HEK293 (cell line): ENCODE data around the gene POFUT2.

ENCODE experiments used
- FEZF1 ChIP-seq: fragments of 450-650 bp; formaldehyde crosslinking; IDR thresholded peaks from 2 replicates; pipeline ENCODE4 v1.5.1; 2016; ENCODE audit warnings: missing biosample characterization, missing genetic modification characterization
- GLIS1 ChIP-seq: fragments of 450-650 bp; formaldehyde crosslinking; IDR thresholded peaks from 2 replicates; pipeline ENCODE4 v1.5.1; 2016; ENCODE audit warnings: missing biosample characterization, missing genetic modification characterization
- HOXC10 ChIP-seq: sonication (generic); formaldehyde crosslinking; IDR thresholded peaks from 2 replicates; pipeline ENCODE4 v1.8.1; 2023; ENCODE audit warnings: mild to moderate bottlenecking, missing genetic modification reagents
- HOXD13 ChIP-seq: sonication (generic); formaldehyde crosslinking; IDR thresholded peaks from 2 replicates; pipeline ENCODE4 v1.8.0; 2022; ENCODE audit warnings: missing genetic modification reagents, borderline replicate concordance
- KLF8 ChIP-seq: fragments of 450-650 bp; formaldehyde crosslinking; IDR thresholded peaks from 2 replicates; pipeline ENCODE4 v1.5.1; 2016; ENCODE audit warnings: missing biosample characterization, missing genetic modification characterization
- OVOL3 ChIP-seq: fragments of 450-650 bp; formaldehyde crosslinking; IDR thresholded peaks from 2 replicates; pipeline ENCODE4 v1.5.1; 2016; ENCODE audit warnings: missing biosample characterization, missing genetic modification characterization
- REPIN1 ChIP-seq: fragments of 450-650 bp; formaldehyde crosslinking; IDR thresholded peaks from 2 replicates; pipeline ENCODE4 v1.5.1; 2017; ENCODE audit warnings: missing biosample characterization, missing genetic modification characterization, low read depth
- SCRT2 ChIP-seq: fragments of 450-650 bp; formaldehyde crosslinking; IDR thresholded peaks from 2 replicates; pipeline ENCODE4 v1.5.1; 2016; ENCODE audit warnings: missing biosample characterization, missing genetic modification characterization
- WT1 ChIP-seq: fragments of 450-650 bp; formaldehyde crosslinking; IDR thresholded peaks from 2 replicates; pipeline ENCODE4 v1.5.1; 2016; ENCODE audit warnings: missing biosample characterization, missing genetic modification characterization
- ZBTB1 ChIP-seq: fragments of 450-650 bp; formaldehyde crosslinking; IDR thresholded peaks from 2 replicates; pipeline ENCODE4 v1.5.1; 2016; ENCODE audit warnings: missing biosample characterization, missing genetic modification characterization
- ZBTB17 ChIP-seq: fragments of 450-650 bp; formaldehyde crosslinking; IDR thresholded peaks from 2 replicates; pipeline ENCODE4 v1.5.1; 2016; ENCODE audit warnings: missing biosample characterization, missing genetic modification characterization
- ZBTB21 ChIP-seq: fragments of 450-650 bp; formaldehyde crosslinking; IDR thresholded peaks from 2 replicates; pipeline ENCODE4 v1.5.1; 2017; ENCODE audit warnings: missing biosample characterization, missing genetic modification characterization
- ZFHX2 ChIP-seq: fragments of 450-650 bp; formaldehyde crosslinking; conservative IDR thresholded peaks from 2 replicates; pipeline ENCODE4 v1.5.1; 2016; ENCODE audit warnings: missing biosample characterization, missing genetic modification characterization
- ZFP69B ChIP-seq: fragments of 450-650 bp; formaldehyde crosslinking; IDR thresholded peaks from 2 replicates; pipeline ENCODE4 v1.5.1; 2016; ENCODE audit warnings: missing biosample characterization, missing genetic modification characterization
- ZIC2 ChIP-seq: fragments of 450-650 bp; formaldehyde crosslinking; IDR thresholded peaks from 2 replicates; pipeline ENCODE4 v1.5.1; 2016; ENCODE audit warnings: missing biosample characterization, missing genetic modification characterization
- ZNF140 ChIP-seq: fragments of 450-650 bp; formaldehyde crosslinking; IDR thresholded peaks from 2 replicates; pipeline ENCODE4 v1.5.1; 2016; ENCODE audit warnings: missing biosample characterization, missing genetic modification characterization
- ZNF155 ChIP-seq: fragments of 450-650 bp; formaldehyde crosslinking; IDR thresholded peaks from 2 replicates; pipeline ENCODE4 v1.5.1; 2016; ENCODE audit warnings: missing biosample characterization, missing genetic modification characterization
- ZNF16 ChIP-seq: fragments of 450-650 bp; formaldehyde crosslinking; IDR thresholded peaks from 2 replicates; pipeline ENCODE4 v1.5.1; 2016; ENCODE audit warnings: low read depth, missing biosample characterization, missing genetic modification characterization
- ZNF24 ChIP-seq: fragments of 450-650 bp; formaldehyde crosslinking; IDR thresholded peaks from 2 replicates; pipeline ENCODE4 v1.5.1; 2016; ENCODE audit warnings: missing biosample characterization, missing genetic modification characterization
- ZNF501 ChIP-seq: fragments of 450-650 bp; formaldehyde crosslinking; IDR thresholded peaks from 2 replicates; pipeline ENCODE4 v1.5.1; 2016; ENCODE audit warnings: missing biosample characterization, missing genetic modification characterization
- ZNF585B ChIP-seq: fragments of 450-650 bp; formaldehyde crosslinking; IDR thresholded peaks from 2 replicates; pipeline ENCODE4 v1.5.1; 2016; ENCODE audit warnings: missing biosample characterization, missing genetic modification characterization
- ZNF596 ChIP-seq: fragments of 450-650 bp; IDR thresholded peaks from 2 replicates; pipeline ENCODE4 v1.5.0; 2018; ENCODE audit warnings: missing biosample characterization, mild to moderate bottlenecking, missing genetic modification characterization, moderate library complexity
- ZNF610 ChIP-seq: fragments of 450-650 bp; formaldehyde crosslinking; IDR thresholded peaks from 2 replicates; pipeline ENCODE4 v1.5.1; 2016; ENCODE audit warnings: missing biosample characterization, missing genetic modification characterization, borderline replicate concordance
- ZNF623 ChIP-seq: fragments of 450-650 bp; formaldehyde crosslinking; IDR thresholded peaks from 2 replicates; pipeline ENCODE4 v1.5.1; 2016; ENCODE audit warnings: missing biosample characterization, missing genetic modification characterization
- ZNF626 ChIP-seq: fragments of 450-650 bp; sonication (Bioruptor Pico); formaldehyde crosslinking; IDR thresholded peaks from 2 replicates; pipeline ENCODE4 v1.5.1; 2018; ENCODE audit warnings: missing biosample characterization, missing genetic modification characterization, inconsistent platforms
- ZNF76 ChIP-seq: fragments of 450-650 bp; formaldehyde crosslinking; IDR thresholded peaks from 2 replicates; pipeline ENCODE4; 2016; ENCODE audit warnings: low read depth, missing biosample characterization, missing genetic modification characterization, borderline replicate concordance
- ZNF768 ChIP-seq: fragments of 450-650 bp; formaldehyde crosslinking; IDR thresholded peaks from 2 replicates; pipeline ENCODE4 v1.5.1; 2018; ENCODE audit warnings: missing biosample characterization, mild to moderate bottlenecking, missing genetic modification characterization
- ZSCAN23 ChIP-seq: fragments of 450-650 bp; formaldehyde crosslinking; IDR thresholded peaks from 2 replicates; pipeline ENCODE4 v1.5.1; 2016; ENCODE audit warnings: missing biosample characterization, missing genetic modification characterization
- ZSCAN30 ChIP-seq: fragments of 450-650 bp; IDR thresholded peaks from 2 replicates; pipeline ENCODE4 v1.5.1; 2018; ENCODE audit warnings: missing biosample characterization, mild to moderate bottlenecking, missing genetic modification characterization, moderate library complexity
- TF ChIP-seq, protein P1 (sequence below): fragments of 450-650 bp; formaldehyde crosslinking; IDR thresholded peaks from 2 replicates; pipeline ENCODE4 v1.5.1; 2016; ENCODE audit warnings: missing biosample characterization, missing genetic modification characterization
- TF ChIP-seq, protein P2 (sequence below): fragments of 450-650 bp; formaldehyde crosslinking; IDR thresholded peaks from 2 replicates; pipeline ENCODE4 v1.5.1; 2016; ENCODE audit warnings: missing biosample characterization, missing genetic modification characterization
- TF ChIP-seq, protein P3 (sequence below): fragments of 450-650 bp; formaldehyde crosslinking; IDR thresholded peaks from 2 replicates; pipeline ENCODE4 v1.5.1; 2016; ENCODE audit warnings: missing biosample characterization, missing genetic modification characterization
- TF ChIP-seq, protein P4 (sequence below): fragments of 450-650 bp; formaldehyde crosslinking; IDR thresholded peaks from 2 replicates; pipeline ENCODE4 v1.5.1; 2017; ENCODE audit warnings: missing biosample characterization, missing genetic modification characterization

POFUT2 gene

DNA sequence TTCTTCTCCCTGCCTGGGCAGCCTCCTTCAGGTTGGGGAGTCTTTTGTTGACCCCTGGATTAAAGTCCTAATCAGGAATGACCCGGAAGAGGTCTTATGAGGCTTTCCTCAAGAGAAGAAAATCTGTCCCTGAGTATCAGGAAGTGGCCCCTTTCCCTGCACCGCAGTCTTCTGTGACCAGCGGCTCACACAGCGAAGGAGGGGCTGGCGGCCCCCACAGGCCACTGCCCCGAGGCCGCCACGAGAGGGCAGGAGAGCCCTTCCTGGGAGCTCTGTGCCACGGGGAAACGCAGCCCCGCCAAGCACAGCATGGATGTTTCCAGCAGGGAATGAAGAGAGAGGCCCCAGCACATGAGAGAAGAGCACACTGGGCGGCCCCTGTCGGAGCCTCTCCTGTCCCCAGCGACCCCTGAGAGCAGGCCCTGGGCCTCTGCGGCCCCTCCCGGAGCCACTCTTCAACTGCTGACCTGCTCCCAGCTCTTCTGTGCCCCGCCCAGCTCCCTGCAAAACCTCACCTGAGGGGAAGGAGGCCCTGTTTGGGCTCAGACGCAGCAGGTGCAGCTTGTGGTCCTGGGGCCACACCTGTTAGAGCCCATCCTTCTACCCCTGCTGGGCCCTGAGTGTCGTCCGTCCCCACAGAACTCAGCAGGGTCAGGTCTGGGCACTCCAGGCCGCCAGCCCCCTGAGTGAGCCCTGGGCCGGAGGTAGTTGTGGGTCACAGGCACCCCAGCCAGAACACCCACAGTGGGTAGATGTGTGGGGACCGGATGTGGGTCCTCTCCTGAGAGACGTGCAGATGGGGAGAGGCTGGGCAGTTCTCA lies 4.9 kb upstream of the POFUT2 start (continued):
- TF ChIP-seq ZNF623: 0 out of 2 replicates have a peak, but pooled peaks have one; percentile 32
- no peak for TF ChIP-seq ZNF610
- no peak for TF ChIP-seq ZNF768 (tag by site-specific recombination)
- TF ChIP-seq, protein P1, sequence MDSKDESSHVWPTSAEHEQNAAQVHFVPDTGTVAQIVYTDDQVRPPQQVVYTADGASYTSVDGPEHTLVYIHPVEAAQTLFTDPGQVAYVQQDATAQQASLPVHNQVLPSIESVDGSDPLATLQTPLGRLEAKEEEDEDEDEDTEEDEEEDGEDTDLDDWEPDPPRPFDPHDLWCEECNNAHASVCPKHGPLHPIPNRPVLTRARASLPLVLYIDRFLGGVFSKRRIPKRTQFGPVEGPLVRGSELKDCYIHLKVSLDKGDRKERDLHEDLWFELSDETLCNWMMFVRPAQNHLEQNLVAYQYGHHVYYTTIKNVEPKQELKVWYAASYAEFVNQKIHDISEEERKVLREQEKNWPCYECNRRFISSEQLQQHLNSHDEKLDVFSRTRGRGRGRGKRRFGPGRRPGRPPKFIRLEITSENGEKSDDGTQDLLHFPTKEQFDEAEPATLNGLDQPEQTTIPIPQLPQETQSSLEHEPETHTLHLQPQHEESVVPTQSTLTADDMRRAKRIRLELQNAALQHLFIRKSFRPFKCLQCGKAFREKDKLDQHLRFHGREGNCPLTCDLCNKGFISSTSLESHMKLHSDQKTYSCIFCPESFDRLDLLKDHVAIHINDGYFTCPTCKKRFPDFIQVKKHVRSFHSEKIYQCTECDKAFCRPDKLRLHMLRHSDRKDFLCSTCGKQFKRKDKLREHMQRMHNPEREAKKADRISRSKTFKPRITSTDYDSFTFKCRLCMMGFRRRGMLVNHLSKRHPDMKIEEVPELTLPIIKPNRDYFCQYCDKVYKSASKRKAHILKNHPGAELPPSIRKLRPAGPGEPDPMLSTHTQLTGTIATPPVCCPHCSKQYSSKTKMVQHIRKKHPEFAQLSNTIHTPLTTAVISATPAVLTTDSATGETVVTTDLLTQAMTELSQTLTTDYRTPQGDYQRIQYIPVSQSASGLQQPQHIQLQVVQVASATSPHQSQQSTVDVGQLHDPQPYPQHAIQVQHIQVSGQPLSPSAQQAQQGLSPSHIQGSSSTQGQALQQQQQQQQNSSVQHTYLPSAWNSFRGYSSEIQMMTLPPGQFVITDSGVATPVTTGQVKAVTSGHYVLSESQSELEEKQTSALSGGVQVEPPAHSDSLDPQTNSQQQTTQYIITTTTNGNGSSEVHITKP (tag by site-specific recombination): peak; percentile 59
- peak; percentile 45; the same call in 1 of the 2 replicates for TF ChIP-seq GLIS1 (tag by site-specific recombination)
- TF ChIP-seq WT1 (tag by site-specific recombination): no peak
- TF ChIP-seq ZSCAN30: peak; percentile 90; the same call in 1 of the 2 replicates
- TF ChIP-seq ZFHX2 (tag by site-specific recombination): no peak
- TF ChIP-seq ZNF585B (tag by site-specific recombination): no peak
- no peak for TF ChIP-seq ZNF501
- TF ChIP-seq HOXC10 (CRISPR knock-in tag): no peak
- TF ChIP-seq FEZF1 (tag by site-specific recombination): no peak
- peak; percentile 79 for TF ChIP-seq KLF8 (tag by site-specific recombination)
- TF ChIP-seq ZNF155: no peak
- TF ChIP-seq, protein P2, sequence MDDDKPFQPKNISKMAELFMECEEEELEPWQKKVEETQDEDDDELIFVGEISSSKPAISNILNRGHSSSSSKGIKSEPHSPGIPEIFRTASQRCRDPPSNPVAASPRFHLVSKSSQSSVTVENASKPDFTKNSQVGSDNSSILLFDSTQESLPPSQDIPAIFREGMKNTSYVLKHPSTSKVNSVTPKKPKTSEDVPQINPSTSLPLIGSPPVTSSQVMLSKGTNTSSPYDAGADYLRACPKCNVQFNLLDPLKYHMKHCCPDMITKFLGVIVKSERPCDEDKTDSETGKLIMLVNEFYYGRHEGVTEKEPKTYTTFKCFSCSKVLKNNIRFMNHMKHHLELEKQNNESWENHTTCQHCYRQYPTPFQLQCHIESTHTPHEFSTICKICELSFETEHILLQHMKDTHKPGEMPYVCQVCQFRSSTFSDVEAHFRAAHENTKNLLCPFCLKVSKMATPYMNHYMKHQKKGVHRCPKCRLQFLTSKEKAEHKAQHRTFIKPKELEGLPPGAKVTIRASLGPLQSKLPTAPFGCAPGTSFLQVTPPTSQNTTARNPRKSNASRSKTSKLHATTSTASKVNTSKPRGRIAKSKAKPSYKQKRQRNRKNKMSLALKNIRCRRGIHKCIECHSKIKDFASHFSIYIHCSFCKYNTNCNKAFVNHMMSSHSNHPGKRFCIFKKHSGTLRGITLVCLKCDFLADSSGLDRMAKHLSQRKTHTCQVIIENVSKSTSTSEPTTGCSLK: no peak
- no peak for TF ChIP-seq OVOL3 (tag by site-specific recombination)
- TF ChIP-seq REPIN1 (tag by site-specific recombination): no peak
- TF ChIP-seq ZNF76: no peak
- TF ChIP-seq HOXD13 (CRISPR knock-in tag): no peak
- TF ChIP-seq ZNF16 (tag by site-specific recombination): no peak
- no peak for TF ChIP-seq ZNF626
- TF ChIP-seq, protein P3, sequence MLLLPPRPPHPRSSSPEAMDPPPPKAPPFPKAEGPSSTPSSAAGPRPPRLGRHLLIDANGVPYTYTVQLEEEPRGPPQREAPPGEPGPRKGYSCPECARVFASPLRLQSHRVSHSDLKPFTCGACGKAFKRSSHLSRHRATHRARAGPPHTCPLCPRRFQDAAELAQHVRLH (tag by site-specific recombination): no peak
- TF ChIP-seq, protein P4, sequence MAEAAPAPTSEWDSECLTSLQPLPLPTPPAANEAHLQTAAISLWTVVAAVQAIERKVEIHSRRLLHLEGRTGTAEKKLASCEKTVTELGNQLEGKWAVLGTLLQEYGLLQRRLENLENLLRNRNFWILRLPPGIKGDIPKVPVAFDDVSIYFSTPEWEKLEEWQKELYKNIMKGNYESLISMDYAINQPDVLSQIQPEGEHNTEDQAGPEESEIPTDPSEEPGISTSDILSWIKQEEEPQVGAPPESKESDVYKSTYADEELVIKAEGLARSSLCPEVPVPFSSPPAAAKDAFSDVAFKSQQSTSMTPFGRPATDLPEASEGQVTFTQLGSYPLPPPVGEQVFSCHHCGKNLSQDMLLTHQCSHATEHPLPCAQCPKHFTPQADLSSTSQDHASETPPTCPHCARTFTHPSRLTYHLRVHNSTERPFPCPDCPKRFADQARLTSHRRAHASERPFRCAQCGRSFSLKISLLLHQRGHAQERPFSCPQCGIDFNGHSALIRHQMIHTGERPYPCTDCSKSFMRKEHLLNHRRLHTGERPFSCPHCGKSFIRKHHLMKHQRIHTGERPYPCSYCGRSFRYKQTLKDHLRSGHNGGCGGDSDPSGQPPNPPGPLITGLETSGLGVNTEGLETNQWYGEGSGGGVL (tag by site-specific recombination): no peak
- TF ChIP-seq ZIC2 (tag by site-specific recombination): peak; percentile 97
- 0 out of 2 replicates have a peak, but pooled peaks have one; percentile 50 for TF ChIP-seq ZSCAN23 (tag by site-specific recombination)
- TF ChIP-seq ZNF596 (tag by site-specific recombination): no peak
- peak; percentile 68; the same call in 1 of the 2 replicates for TF ChIP-seq ZBTB17
- TF ChIP-seq ZFP69B (tag by site-specific recombination): no peak
- TF ChIP-seq ZBTB1 (tag by site-specific recombination): no peak
- 0 out of 2 replicates have a peak, but pooled peaks have one; percentile 28 for TF ChIP-seq ZBTB21 (tag by site-specific recombination)
- no peak for TF ChIP-seq ZNF24 (tag by site-specific recombination)
- peak; percentile 93 for TF ChIP-seq SCRT2
- TF ChIP-seq ZNF140: no peak
